Measurements from ENCODE around the gene CDC42BPG.

Gene CDC42BPG

GRCh38 chr11:64863391-64864060, 19.1 kb upstream of the CDC42BPG start:
- no peak for DNase-seq

- DNase-seq: no peak
These were observed 18.5 kb upstream of the CDC42BPG start for GRCh38 chr11:64862987-64863390.

GRCh38 chr11:64861227-64861975, 16.9 kb upstream of the CDC42BPG start:
- DNase-seq: no peak

GRCh38 chr11:64859542-64860414, 15.3 kb upstream of the CDC42BPG start:
- DNase-seq: no peak

- no peak for DNase-seq
These were observed 14.2 kb upstream of the CDC42BPG start for GRCh38 chr11:64858467-64859263.

GRCh38 chr11:64857485-64857884, 13.0 kb upstream of the CDC42BPG start:
- no peak for DNase-seq

GRCh38 chr11:64856382-64857227, 12.2 kb upstream of the CDC42BPG start:
- no peak for DNase-seq

- DNase-seq: no peak
These were observed 11.3 kb upstream of the CDC42BPG start for GRCh38 chr11:64855596-64856304.

- peak in 1 of 2 experiments; percentile 17 for DNase-seq
These were observed 10.4 kb upstream of the CDC42BPG start for GRCh38 chr11:64854534-64855502.

- DNase-seq: no peak
These were observed 9.7 kb upstream of the CDC42BPG start for GRCh38 chr11:64854157-64854533.

- DNase-seq: no peak
These were observed 9.3 kb upstream of the CDC42BPG start for GRCh38 chr11:64853709-64854108.

GRCh38 chr11:64852804-64853509, 8.5 kb upstream of the CDC42BPG start:
- DNase-seq: no peak

- no peak for DNase-seq
These were observed 7.4 kb upstream of the CDC42BPG start for GRCh38 chr11:64851831-64852351.

- DNase-seq: no peak
These were observed 6.6 kb upstream of the CDC42BPG start for GRCh38 chr11:64850979-64851567.

GRCh38 chr11:64849598-64850356, 5.3 kb upstream of the CDC42BPG start:
- no peak for DNase-seq

- DNase-seq: peak in 1 of 2 experiments; percentile 23
These were observed 4.6 kb upstream of the CDC42BPG start for GRCh38 chr11:64848826-64849597.
